GM12878 (cell line): Measurements from ENCODE around the gene CSRP1. TPM values are rescaled to one million over a fixed set of nuclear protein-coding genes. Genes with fewer than 3 reads are reported as not detected.

Experiments used
- ATAC-seq: fragments of 200-7000 bp; cut with Tn5 transposase; 3 replicates; pipeline ENCODE4 v1.9.1; 2020; ENCODE audit warnings: mild to moderate bottlenecking, moderate library complexity
- BruUV-seq: library from RNA; stranded (reverse); fragments of 400-500 nt; replicated peaks from 2 replicates; lab custom pipeline; 2021; lab: Mats Ljungman, UMichigan
- CTCF ChIA-PET: fragments of 300-600 bp; sonication (Branson Sonifier 250); formaldehyde crosslinking; extraction: SDS; loops from one replicate; lab custom pipeline; 2021; ENCODE audit warnings: inconsistent platforms; lab: Yijun Ruan, JAX
- POLR2A ChIA-PET: fragments of 350-600 bp; formaldehyde crosslinking; extraction: SDS; loops from one replicate; lab custom pipeline; 2021; ENCODE audit warnings: inconsistent platforms; lab: Charles Lee
- RAD21 ChIA-PET: fragments of 300-600 bp; sonication (Branson Sonifier 250); formaldehyde crosslinking; loops from one replicate; lab custom pipeline; 2023; ENCODE audit warnings: antibody characterized with exemption; ENCODE audit not compliant: unreplicated experiment; lab: Charles Lee
- SMC1A ChIA-PET: fragments of 300-600 bp; sonication (Branson Sonifier 250); formaldehyde crosslinking; loops from one replicate; lab custom pipeline; 2023; ENCODE audit not compliant: unreplicated experiment, uncharacterized antibody; lab: Charles Lee
- DNase-seq: peaks from one replicate; pipeline ENCODE4 v3.0.0-alpha.2; 2011; ENCODE audit warnings: low read depth, low spot score
- FAIRE-seq: peaks from 3 replicates; lab custom pipeline; 2011; peaks lifted over from hg19 to GRCh38; lab: Jason Lieb, UNC
- H2AFZ ChIP-seq: 2 replicates; pipeline ENCODE4 v1.6.0; 2011; ENCODE audit warnings: low read depth, low read length, control low read depth; ENCODE audit not compliant: control insufficient read depth
- H3K27ac ChIP-seq: 2 replicates; pipeline ENCODE4 v1.5.1; 2011; ENCODE audit warnings: control low read depth; ENCODE audit not compliant: control insufficient read depth, insufficient read depth
- H3K27me3 ChIP-seq, 2 experiments: replicated peaks in 1 of 2; 2 replicates each; pipeline versions ENCODE4 v1.6.0 to v1.6.1; 2011; ENCODE audit warnings: low read length in 1 of 2; ENCODE audit not compliant: control insufficient read depth in 2 of 2, insufficient read depth in 2 of 2
- H3K36me3 ChIP-seq, 2 experiments: 2 replicates each; pipeline ENCODE4 v1.5.1; 2011; ENCODE audit warnings: low read length in 1 of 2; ENCODE audit not compliant: control insufficient read depth in 2 of 2, insufficient read depth in 2 of 2
- H3K4me1 ChIP-seq: 2 replicates; pipeline ENCODE4 v1.6.1; 2011; ENCODE audit warnings: mild to moderate bottlenecking, low read length, moderate library complexity, mixed read lengths; ENCODE audit not compliant: control insufficient read depth, insufficient read depth
- H3K4me2 ChIP-seq: 2 replicates; pipeline ENCODE4 v1.6.0; 2011; ENCODE audit warnings: control low read depth; ENCODE audit not compliant: control insufficient read depth, insufficient read depth
- H3K4me3 ChIP-seq: fragments of 200-600 bp; sonication (generic); 2 replicates; pipeline ENCODE4 v1.5.1; 2016
- H3K79me2 ChIP-seq: 2 replicates; pipeline ENCODE4 v1.6.0; 2011; ENCODE audit warnings: low read length; ENCODE audit not compliant: control insufficient read depth, insufficient read depth
- H3K9ac ChIP-seq: 2 replicates; pipeline ENCODE4 v1.8.0; 2011; ENCODE audit warnings: low read length, control low read depth, mixed read lengths; ENCODE audit not compliant: control insufficient read depth, insufficient read depth
- H3K9me3 ChIP-seq: replicated peaks from 3 replicates; pipeline ENCODE4 v1.5.1; 2011; ENCODE audit warnings: mild to moderate bottlenecking, low read length; ENCODE audit not compliant: control insufficient read depth, insufficient read depth
- H4K20me1 ChIP-seq: 2 replicates; pipeline ENCODE4 v1.6.0; 2011; ENCODE audit not compliant: control insufficient read depth, insufficient read depth
- CBX3 ChIP-seq: fragments of 200-600 bp; sonication (generic); IDR thresholded peaks from 2 replicates; pipeline ENCODE4 v1.6.1; 2016; ENCODE audit warnings: low read depth, borderline replicate concordance
- E2F8 ChIP-seq: fragments of 450-650 bp; IDR thresholded peaks from 2 replicates; pipeline ENCODE4 v1.6.1; 2018; ENCODE audit warnings: mild to moderate bottlenecking, low read depth, moderate library complexity; ENCODE audit not compliant: partially characterized antibody
- NFYB ChIP-seq: IDR thresholded peaks from 2 replicates; pipeline ENCODE4 v1.6.1; 2011; ENCODE audit warnings: low read depth, mild to moderate bottlenecking, low read length, improper control_type of control experiment, moderate library complexity; ENCODE audit not compliant: insufficient read depth
- NR2C2 ChIP-seq: IDR thresholded peaks from 2 replicates; pipeline ENCODE4 v1.6.1; 2011; ENCODE audit warnings: borderline replicate concordance, low read depth; ENCODE audit not compliant: control insufficient read depth, insufficient read length
- NR2F1 ChIP-seq: fragments of 450-650 bp; conservative IDR thresholded peaks from 2 replicates; pipeline ENCODE4 v1.6.1; 2017; ENCODE audit warnings: mild to moderate bottlenecking
- PAX5 ChIP-seq: IDR thresholded peaks from 2 replicates; pipeline ENCODE4 v1.6.1; 2011; ENCODE audit warnings: low read depth, low read length, borderline replicate concordance
- RAD51 ChIP-seq: fragments of 450-650 bp; IDR thresholded peaks from 2 replicates; pipeline ENCODE4 v1.6.1; 2016; ENCODE audit warnings: moderate library complexity, mild to moderate bottlenecking, inconsistent platforms
- RUNX3 ChIP-seq: IDR thresholded peaks from 2 replicates; pipeline ENCODE4 v1.6.1; 2012; ENCODE audit warnings: low read length, inconsistent platforms
- SIN3A ChIP-seq: IDR thresholded peaks from 2 replicates; pipeline ENCODE4 v1.6.1; 2012; ENCODE audit warnings: low read depth, low read length, improper control_type of control experiment
- SMAD5 ChIP-seq: IDR thresholded peaks from 2 replicates; pipeline ENCODE4 v1.6.1; 2016; ENCODE audit warnings: antibody characterized with exemption, low read depth
- TBL1XR1 ChIP-seq: IDR thresholded peaks from 2 replicates; pipeline ENCODE4 v1.6.1; 2012; ENCODE audit warnings: low read depth, low read length, improper control_type of control experiment
- USF2 ChIP-seq: IDR thresholded peaks from 2 replicates; pipeline ENCODE4 v1.6.1; 2011; ENCODE audit warnings: low read depth, low read length, improper control_type of control experiment, borderline replicate concordance
- ZNF687 ChIP-seq: fragments of 450-650 bp; IDR thresholded peaks from 2 replicates; pipeline ENCODE4 v1.6.1; 2017; ENCODE audit warnings: mild to moderate bottlenecking, moderate library complexity
- WGBS: methylation state at CpG from one replicate; pipeline ENCODE4 v1.1.6; 2016; ENCODE audit warnings: low lambda C conversion rate; ENCODE audit not compliant: insufficient replicate concordance, insufficient coverage; ENCODE audit errors: missing lambda C conversion rate; 5-methylcytosine and 5-hydroxymethylcytosine counted together
- in situ Hi-C: fragments of 300-500 bp; cut with MboI; formaldehyde crosslinking; loops from 9 replicates; pipeline ENCODE4 v1.14.3; 2018; ENCODE audit warnings: mixed read lengths
- intact Hi-C: fragments of 100-400 bp; cut with micrococcal nuclease; formaldehyde crosslinking; loops from one replicate; pipeline ENCODE4 v1.14.2; 2022; ENCODE audit not compliant: unreplicated experiment
- polyA plus RNA-seq, 11 experiments: library from polyadenylated mRNA; depleted of rRNA in 4 of 11; unstranded in 6 of 11; stranded (reverse) in 5 of 11; fragments of >200 nt; fragmentation: Nextera tagmentation in 4 of 11; fragmentation: Illumina TruSeq in 1 of 11; extraction: Ambion mirVana in 4 of 11; extraction: Trizol in 1 of 11; gene quantifications; 1 replicate in 1 of 11; 2 replicates in 10 of 11; pipeline versions ENCODE4 v1.2.1 to v1.2.3, GENCODE V29; 2011 to 2016; ENCODE audit warnings: inconsistent platforms in 2 of 11, missing spikeins in 2 of 11, low read depth in 1 of 11
- total RNA-seq, 4 experiments: library from RNA; depleted of rRNA in 3 of 4; stranded (reverse); fragments of >200 nt in 3 of 4; fragmentation: Illumina TruSeq in 1 of 4; extraction: Trizol in 1 of 4; gene quantifications; 2 replicates each; pipeline versions ENCODE4 v1.2.1 to v1.2.3, GENCODE V29; 2013 to 2021

CSRP1 gene
- total and polyA plus RNA-seq, 10 of the 15 experiments (the other 5 are each of a cell fraction or from before 2014, with no cell fraction given): 23.4 to 99.2 (median 80.7) TPM

- FAIRE-seq: no peak
- Histone ChIP-seq H2AFZ (no peak overlapping the region), H3K36me3 (no peaks in the 10 kb centered on the region), H3K4me2 (no peak overlapping the region), H4K20me1 (no peaks in the 10 kb centered on the region), H3K79me2 (no peaks in the 10 kb centered on the region), H3K27me3 (no peaks in the 10 kb centered on the region), H3K27ac (no peak overlapping the region), H3K4me3 (no peak overlapping the region), H3K9me3 (no peaks in the 10 kb centered on the region; the same call in 2 of the 3 replicates), H3K4me1 (peaks cover 5% of the 10 kb centered on the region), H3K9ac (no peak overlapping the region)
- CTCF ChIA-PET: interaction anchor here (1.7 to 16.5 kb wide), 4 partner anchors 8 to 71 kb away, joined by 11 to 455 read pairs (median 229); partner anchors contain the start of gene PHLDA3
- no TSS peak for BruUV-seq
- no peak for ATAC-seq
- SMC1A ChIA-PET: no interaction called here
- in situ Hi-C loops: no loop called here
- RAD21 ChIA-PET: interaction anchor here (1.0 to 1.5 kb wide), 2 partner anchors 10 to 38 kb away, joined by 3 to 6 read pairs; no protein-coding TSS in a partner anchor
- no peak for DNase-seq
- POLR2A ChIA-PET: interaction anchor here (1.4 kb wide), 1 partner anchor 38 kb away, joined by 4 read pairs; no protein-coding TSS in a partner anchor
- intact Hi-C loops: no loop called here
- 55% methylated on average over 7 of the region's 7 CpGs for WGBS
- no peak for TF ChIP-seq RAD51
- TF ChIP-seq PAX5: no peak
- TF ChIP-seq TBL1XR1: no peak
- TF ChIP-seq RUNX3: no peak
- TF ChIP-seq SMAD5: no peak
- TF ChIP-seq E2F8: no peak
- no peak for TF ChIP-seq CBX3
- TF ChIP-seq SIN3A: no peak
- no peak for TF ChIP-seq NFYB
- TF ChIP-seq ZNF687: no peak
- no peak for TF ChIP-seq NR2F1
- TF ChIP-seq NR2C2: no peak
- no peak for TF ChIP-seq USF2
These were observed 63.2 kb downstream of the CSRP1 start for GRCh38 chr1:201443747-201444146.
